ENCODE measurements around the gene LRFN3.
"Not testable (repeated sequence)": the region's sequence is repeated elsewhere in the genome, so short reads cannot be mapped to it uniquely, and the experiment has no call there.

LRFN3 gene

GRCh38 chr19:35940078-35940775, 4.1 kb downstream of the LRFN3 start:
- DNase-seq, result no peak

- no peak for DNase-seq
Observed at GRCh38 chr19:35940839-35941238, 4.7 kb downstream of the LRFN3 start.

DNA sequence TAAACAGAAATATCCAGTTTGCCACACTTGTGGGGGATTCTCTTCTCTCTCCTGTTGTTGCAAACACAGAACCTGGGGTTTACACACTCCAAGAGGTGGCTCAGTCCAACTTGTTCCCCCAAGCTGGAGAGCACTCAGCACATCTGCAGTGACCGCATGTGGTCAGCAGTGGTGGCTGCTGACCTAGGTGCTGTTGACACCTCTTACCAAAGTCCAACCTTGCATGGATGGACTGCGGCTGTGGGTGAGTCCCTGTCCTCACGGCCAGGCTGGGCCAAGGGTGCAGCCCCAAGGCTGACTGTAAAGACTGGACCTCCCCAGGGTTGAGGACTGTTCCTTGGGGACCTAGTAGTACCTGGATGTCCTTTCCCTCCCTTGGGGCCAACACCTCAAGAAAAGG, 6.1 kb downstream of the LRFN3 start:
- no peak for DNase-seq

DNA sequence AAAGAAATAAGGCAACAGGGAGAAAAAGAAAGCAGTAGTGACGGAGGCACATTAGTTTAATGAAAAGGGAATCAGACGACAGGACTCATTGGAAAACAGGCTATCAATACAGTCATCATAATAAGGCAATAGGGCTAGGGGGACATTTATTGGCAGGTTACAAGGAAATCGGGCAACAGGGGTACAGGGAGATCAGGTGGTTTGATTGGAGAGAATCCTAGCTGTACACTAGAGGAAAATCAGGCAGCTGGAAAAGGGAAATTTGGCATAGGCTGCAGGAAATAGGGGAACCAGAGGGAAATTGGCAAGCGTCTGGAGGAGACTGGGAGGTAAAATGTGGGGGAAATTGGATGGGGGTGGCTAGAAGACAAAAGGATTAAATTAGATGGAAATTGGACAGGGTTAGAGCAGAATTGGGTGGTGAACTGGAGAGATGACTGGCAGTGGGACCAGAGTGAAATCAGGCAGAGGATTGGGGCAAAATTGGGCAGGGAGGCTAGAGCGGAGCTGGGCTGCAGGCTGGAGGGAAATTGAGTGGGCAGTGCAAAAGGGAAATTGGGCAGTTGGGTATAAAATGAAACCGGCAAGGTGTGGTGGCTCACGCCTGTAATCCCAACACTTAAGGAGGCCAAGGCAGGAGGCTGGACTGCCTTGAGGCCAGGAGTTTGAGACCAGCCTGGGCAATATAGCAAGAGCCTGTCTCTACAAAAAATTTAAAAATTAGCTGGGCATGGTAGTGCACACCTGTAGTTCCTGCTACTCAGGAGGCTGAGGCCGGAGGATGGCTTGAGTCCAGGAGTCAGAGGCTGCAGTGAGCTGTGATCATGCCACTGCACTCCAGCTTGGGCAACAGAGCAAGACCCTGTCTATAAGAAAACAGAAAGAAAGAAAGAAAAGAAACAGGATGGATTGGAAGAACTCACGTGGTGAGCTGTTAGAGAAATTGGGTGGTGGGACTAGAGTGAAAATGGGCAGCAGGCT, 7.4 kb downstream of the LRFN3 start:
- no peak for DNase-seq

DNA sequence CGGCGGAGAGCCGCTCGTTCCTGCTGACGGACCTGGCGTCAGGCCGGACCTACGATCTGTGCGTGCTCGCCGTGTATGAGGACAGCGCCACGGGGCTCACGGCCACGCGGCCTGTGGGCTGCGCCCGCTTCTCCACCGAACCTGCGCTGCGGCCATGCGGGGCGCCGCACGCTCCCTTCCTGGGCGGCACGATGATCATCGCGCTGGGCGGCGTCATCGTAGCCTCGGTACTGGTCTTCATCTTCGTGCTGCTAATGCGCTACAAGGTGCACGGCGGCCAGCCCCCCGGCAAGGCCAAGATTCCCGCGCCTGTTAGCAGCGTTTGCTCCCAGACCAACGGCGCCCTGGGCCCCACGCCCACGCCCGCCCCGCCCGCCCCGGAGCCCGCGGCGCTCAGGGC, 8.4 kb downstream of the LRFN3 start:
- no peak for DNase-seq

DNA sequence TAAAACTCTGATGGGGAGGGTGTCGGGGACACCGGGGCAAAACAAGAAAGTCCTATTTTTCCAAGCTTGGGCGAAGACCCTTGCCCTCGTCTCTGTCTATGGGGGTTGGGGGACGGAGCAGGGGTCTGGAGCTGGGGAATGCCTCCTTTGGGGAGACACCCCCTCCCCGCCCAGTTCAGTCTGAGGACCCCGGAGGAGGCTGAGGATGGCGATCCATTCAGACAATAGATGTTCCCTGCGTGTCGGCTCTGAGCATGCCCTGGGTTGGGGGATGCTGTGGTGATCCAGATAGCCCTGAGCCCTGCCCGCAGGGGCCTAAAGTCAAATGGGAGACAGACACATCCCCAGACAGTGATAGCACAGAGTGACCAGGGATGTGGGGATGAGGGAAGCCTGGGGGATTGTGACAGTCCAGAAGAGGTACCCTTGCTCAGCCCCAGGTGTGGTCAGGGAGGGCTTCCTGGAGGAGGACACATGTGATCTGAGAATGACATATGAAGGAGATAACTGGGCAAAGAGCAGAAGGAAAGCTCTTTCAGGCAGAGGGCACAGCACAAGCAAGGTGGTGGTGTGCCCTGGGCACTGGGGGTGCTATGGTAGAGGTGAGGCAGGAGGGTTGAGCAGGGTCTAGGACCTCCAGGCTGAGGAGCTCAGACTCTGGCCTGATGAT, 9.1 kb downstream of the LRFN3 start:
- no peak for DNase-seq

DNA sequence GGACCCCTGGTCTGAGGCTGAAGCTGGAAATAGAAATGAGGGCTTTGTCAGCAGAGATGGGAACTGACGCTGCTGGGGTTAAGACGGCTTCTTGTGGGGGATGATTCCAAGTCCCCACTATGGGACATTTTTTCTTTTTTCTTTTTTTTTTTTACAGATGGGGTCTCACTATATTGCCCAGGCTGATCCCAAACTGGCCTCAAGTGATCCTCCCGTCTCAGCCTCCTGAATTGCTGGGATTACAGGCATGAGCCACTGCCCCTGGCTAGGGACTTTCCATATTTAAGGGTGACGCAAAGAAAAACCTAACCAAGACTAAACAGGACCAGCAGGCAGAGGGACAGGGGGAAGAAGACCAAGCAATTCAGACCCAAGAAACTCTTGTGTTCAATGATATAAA, 10.0 kb downstream of the LRFN3 start:
- DNase-seq, result no peak

DNA sequence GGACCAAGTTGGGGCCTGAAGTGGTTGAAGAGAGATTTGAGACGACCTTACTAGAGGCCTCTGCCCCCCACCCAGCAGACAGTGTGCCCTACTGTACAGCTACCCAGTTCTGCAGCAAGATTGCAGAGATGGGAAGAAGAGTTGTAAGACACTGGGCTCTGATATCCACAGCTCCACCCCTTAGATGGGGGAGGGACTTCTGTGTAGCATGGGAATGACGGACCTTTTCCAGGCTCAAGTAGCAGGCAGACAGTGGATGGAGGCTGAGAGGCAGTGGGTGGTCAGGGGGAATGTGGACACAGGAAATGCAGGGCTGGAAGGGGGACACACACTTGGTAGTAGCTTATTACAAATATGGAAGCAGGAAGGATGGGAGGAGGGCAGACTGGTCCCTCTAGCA, 13.0 kb downstream of the LRFN3 start:
- DNase-seq, result no peak

GRCh38 chr19:35955881-35956634, 19.9 kb downstream of the LRFN3 start:
- DNase-seq, result no peak

GRCh38 chr19:35957411-35957810, 21.2 kb downstream of the LRFN3 start:
- not testable (repeated sequence) for DNase-seq

DNA sequence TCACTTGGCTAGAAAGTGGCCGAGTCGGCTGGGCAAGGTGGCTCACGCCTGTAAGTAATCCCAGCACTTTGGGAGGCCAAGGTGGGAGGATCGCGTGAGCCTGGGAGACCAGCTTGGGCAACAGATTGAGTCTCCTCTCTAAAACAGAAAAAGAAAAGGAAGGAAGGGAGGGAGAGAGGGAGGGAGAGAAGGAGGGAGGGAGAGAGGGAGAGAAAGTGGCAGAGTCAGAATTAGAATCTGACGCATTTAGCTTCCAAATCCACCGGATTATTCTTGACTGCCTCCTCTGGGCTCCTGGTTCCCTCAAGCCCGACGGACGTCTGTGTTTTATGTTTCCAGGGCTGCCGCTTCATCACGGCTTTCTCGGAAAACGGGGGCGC, 22.5 kb downstream of the LRFN3 start:
- DNase-seq, result no peak

GRCh38 chr19:35959040-35959967, 23.1 kb downstream of the LRFN3 start:
- no peak for DNase-seq

DNA sequence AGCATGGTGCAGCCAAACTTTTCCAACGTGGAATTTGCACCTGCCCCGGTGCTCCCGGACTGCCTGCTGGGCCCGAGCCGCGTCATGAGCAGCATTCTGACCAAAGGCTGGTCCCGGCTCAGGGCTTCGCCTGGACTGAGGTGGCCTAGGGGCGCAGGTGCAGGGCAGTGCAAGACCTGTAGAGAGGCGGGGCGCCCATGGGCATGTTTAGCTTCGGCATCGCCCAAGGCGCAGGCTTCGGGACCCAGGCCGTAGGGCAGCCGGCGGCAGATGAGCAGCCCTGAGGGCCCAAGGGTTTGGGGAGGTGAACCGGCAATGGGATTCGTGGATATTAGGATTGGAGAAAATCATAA, 23.8 kb downstream of the LRFN3 start:
- DNase-seq, result no peak

- no peak for DNase-seq
Observed at GRCh38 chr19:35960432-35960972, 24.3 kb downstream of the LRFN3 start.

GRCh38 chr19:35963514-35963913, 27.3 kb downstream of the LRFN3 start:
- DNase-seq, result no peak

GRCh38 chr19:35966771-35967170, 30.6 kb downstream of the LRFN3 start:
- DNase-seq, result no peak

- DNase-seq, result no peak
Observed at GRCh38 chr19:35973487-35973886, 37.3 kb downstream of the LRFN3 start.

DNA sequence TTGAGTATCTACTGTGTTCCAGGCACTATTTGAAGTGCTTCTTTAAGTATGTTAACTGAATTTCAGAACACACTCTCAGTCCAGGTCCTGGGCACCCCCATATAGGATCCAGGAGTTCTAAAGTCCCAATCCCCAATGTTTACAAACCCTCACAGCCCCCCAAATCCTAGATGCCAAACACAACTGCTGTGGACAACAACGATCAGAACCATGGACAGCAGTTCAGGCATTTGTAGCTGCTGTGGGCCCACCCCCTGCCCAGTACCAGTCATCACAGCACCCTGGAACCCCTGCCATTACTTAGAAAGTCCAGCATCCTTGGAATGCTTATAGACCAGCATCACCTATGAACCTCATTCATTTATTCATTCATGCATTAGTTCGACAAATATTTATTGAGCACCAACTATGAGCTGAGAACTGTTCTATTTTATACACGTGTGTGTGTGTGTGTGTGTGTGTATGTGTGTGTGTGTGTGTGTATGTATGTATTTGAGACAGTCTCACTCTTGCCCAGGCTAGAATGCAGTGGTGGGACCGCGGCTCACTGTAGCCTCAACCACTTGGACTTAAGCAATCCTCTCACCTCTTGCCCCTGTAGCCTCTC, 39.5 kb downstream of the LRFN3 start:
- no peak for DNase-seq

DNA sequence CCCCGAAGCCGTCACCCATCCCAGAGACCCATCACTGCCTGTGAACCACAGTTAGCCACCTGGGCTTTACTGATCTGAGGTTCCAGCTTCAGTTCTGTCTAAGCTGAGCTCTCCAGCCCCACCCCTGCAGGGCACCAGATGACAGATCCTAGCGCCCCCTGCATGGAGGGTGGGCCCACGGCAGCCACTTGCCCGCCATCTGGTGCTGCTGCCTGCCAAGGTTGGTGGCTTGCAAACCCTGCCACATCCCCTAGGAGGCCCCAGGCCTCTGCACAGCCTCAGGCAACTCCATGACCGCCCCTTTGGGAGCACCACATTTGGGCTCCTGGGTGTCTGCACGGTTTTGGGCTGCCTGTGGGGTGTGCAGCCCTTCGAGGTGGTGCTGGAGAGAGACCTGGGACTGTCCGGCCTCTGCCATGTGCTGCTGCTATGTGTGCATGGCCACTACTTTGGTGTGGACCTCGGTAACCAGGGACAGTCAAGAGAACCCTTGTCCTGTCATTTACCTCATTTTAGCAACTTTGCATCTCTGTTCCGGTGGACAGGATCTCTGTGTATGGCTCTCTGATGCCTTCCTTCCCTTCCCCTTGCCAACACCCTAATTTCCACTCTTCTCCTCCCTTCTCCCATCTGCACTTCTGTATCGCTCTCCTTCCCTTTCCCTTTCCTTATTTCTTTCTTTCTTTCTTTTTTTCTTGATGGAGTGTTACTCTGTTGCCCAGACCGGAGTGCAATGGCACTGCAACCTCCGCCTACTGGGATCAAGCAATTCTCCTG, 41.5 kb downstream of the LRFN3 start:
- peak; percentile 9 for DNase-seq

GRCh38 chr19:35978271-35978670, 42.1 kb downstream of the LRFN3 start:
- DNase-seq, result no peak
